SU-DHL-6 (cell line): ENCODE results near the gene DENND2C.

Source experiments
- EZH2phosphoT487 ChIP-seq: fragments of 200-600 bp; sonication (generic), shearing (Covaris generic); conservative IDR thresholded peaks from 2 replicates; pipeline ENCODE4 v1.6.1; 2018; ENCODE audit warnings: mild to moderate bottlenecking, antibody characterized with exemption, low read length, moderate library complexity, mixed read lengths
- TF ChIP-seq, protein P1 (sequence below): fragments of 200-600 bp; sonication (generic); IDR thresholded peaks from one replicate; pipeline ENCODE4 v1.5.1; 2017; ENCODE audit warnings: antibody characterized with exemption, mild to moderate bottlenecking, low read length, moderate library complexity; ENCODE audit not compliant: insufficient read depth, poor library complexity, severe bottlenecking

GRCh38 chr1:114561333-114561732 lies 108.5 kb downstream of the DENND2C start:
- TF ChIP-seq, protein P1, sequence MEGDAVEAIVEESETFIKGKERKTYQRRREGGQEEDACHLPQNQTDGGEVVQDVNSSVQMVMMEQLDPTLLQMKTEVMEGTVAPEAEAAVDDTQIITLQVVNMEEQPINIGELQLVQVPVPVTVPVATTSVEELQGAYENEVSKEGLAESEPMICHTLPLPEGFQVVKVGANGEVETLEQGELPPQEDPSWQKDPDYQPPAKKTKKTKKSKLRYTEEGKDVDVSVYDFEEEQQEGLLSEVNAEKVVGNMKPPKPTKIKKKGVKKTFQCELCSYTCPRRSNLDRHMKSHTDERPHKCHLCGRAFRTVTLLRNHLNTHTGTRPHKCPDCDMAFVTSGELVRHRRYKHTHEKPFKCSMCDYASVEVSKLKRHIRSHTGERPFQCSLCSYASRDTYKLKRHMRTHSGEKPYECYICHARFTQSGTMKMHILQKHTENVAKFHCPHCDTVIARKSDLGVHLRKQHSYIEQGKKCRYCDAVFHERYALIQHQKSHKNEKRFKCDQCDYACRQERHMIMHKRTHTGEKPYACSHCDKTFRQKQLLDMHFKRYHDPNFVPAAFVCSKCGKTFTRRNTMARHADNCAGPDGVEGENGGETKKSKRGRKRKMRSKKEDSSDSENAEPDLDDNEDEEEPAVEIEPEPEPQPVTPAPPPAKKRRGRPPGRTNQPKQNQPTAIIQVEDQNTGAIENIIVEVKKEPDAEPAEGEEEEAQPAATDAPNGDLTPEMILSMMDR = no peak
- no peak for TF ChIP-seq EZH2phosphoT487
